ENCODE results near the gene SLC5A8.

GRCh38 chr12:101127521-101128219 is 82.4 kb downstream of the SLC5A8 start:
- TF ChIP-seq POLR2A (IDR thresholded peaks at IDR 0.05) (no peak), CTCF (IDR thresholded peaks at IDR 0.05) (no peak)
